Lower lobe of right lung (tissue), 2 donors: ENCODE results near the gene PLG. TPM values are rescaled to one million over a fixed set of nuclear protein-coding genes. Genes with fewer than 3 reads are reported as not detected.
"Not testable (repeated sequence)": the region's sequence is repeated elsewhere in the genome, so short reads cannot be mapped to it uniquely, and the experiment has no call there.

Experiments
- ATAC-seq, 2 donors: fragments of 200-7000 bp; cut with Tn5 transposase; one replicate each; pipeline ENCODE4 v1.9.1; 2020 to 2022; ENCODE audit warnings: mild to moderate bottlenecking in 2 of 2, moderate library complexity in 2 of 2
- DNase-seq: peaks from one replicate; pipeline ENCODE4 v3.0.0-alpha.2; 2020
- H3K27ac ChIP-seq: fragments of 200-600 bp; one replicate; pipeline ENCODE4 v1.8.0; 2022
- H3K27me3 ChIP-seq: fragments of 200-600 bp; one replicate; pipeline ENCODE4 v1.8.0; 2022; ENCODE audit warnings: low read depth
- H3K36me3 ChIP-seq: fragments of 200-600 bp; one replicate; pipeline ENCODE4 v1.8.0; 2022; ENCODE audit warnings: mild to moderate bottlenecking
- H3K4me1 ChIP-seq: fragments of 200-600 bp; one replicate; pipeline ENCODE4 v1.8.0; 2022
- H3K4me3 ChIP-seq: fragments of 200-600 bp; one replicate; pipeline ENCODE4 v1.8.0; 2022; ENCODE audit warnings: mild to moderate bottlenecking
- H3K9me3 ChIP-seq: fragments of 200-600 bp; one replicate; pipeline ENCODE4 v1.8.0; 2022
- intact Hi-C: fragments of 100-400 bp; cut with DNase I; formaldehyde crosslinking; loops from one replicate; pipeline ENCODE4 v1.11.0; 2022
- total RNA-seq: library from RNA; stranded (reverse); fragmentation: NEBNext Ultra II Directional; extraction: Animal tissue kit (Norgen Biotek cat#: 25700); gene quantifications from one replicate; pipeline ENCODE4 v1.2.1, GENCODE V29; 2021
- TF ChIP-seq, protein P1 (sequence below): fragments of 200-600 bp; IDR thresholded peaks from one replicate; pipeline ENCODE4 v1.8.0; 2022; ENCODE audit warnings: antibody characterized with exemption, mild to moderate bottlenecking
- donor health status: DM: no; HTN: yes; CAD: no; lungs with severe emphysema.

The PLG gene
- total RNA-seq, 1 donor from 2014 or later: 0.95 TPM

DNA sequence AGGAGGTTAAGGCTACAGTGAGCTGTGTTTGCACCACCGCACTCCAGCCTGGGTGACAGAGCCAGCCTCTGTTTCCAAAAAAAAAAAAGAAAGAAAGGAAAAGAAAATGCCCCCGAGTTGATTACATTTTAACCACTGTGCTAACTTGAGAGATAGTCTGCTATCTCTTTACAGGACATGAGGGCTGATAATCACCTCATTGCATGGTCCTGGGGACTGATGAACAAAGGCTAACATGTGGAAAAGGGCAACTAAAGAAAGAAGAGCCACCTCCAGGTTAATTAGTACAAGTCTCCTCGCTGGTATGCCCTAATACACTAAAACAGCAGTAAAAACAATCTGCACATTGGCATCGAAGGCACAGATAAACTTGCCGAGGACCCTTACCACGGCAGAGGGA, 4.2 kb upstream of the PLG start:
- Histone ChIP-seq H3K9me3 (no peaks in the 10 kb centered on the region), H3K36me3 (no peaks in the 10 kb centered on the region), H3K27me3 (no peaks in the 10 kb centered on the region), H3K4me3 (no peak overlapping the region), H3K4me1 (no peaks in the 10 kb centered on the region), H3K27ac (no peak overlapping the region)
- intact Hi-C loops: no loop called here
- DNase-seq (no peak), ATAC-seq (no peak)
- TF ChIP-seq, protein P1, sequence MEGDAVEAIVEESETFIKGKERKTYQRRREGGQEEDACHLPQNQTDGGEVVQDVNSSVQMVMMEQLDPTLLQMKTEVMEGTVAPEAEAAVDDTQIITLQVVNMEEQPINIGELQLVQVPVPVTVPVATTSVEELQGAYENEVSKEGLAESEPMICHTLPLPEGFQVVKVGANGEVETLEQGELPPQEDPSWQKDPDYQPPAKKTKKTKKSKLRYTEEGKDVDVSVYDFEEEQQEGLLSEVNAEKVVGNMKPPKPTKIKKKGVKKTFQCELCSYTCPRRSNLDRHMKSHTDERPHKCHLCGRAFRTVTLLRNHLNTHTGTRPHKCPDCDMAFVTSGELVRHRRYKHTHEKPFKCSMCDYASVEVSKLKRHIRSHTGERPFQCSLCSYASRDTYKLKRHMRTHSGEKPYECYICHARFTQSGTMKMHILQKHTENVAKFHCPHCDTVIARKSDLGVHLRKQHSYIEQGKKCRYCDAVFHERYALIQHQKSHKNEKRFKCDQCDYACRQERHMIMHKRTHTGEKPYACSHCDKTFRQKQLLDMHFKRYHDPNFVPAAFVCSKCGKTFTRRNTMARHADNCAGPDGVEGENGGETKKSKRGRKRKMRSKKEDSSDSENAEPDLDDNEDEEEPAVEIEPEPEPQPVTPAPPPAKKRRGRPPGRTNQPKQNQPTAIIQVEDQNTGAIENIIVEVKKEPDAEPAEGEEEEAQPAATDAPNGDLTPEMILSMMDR: no peak

DNA sequence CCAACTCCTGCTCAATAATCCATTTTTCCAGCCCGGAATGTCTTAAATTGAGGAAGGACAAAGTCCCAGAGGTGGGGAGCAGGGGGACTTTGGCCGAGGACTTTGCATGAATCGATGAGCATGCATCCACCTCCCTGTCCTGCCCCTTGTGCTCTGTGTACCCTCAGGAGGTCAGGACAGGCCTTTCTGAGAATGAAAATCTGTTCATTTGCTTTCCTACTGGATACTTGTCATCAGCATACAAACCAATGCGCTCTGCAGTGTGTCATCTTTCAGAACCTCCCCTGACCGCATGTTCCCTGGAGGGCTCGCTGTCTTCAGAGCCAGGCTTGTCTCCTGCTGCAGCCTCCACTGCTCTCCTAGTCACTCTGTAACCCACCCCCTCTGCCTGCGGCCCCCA, 2.6 kb downstream of the PLG start:
- H3K9me3 ChIP-seq, H3K27me3 ChIP-seq, ATAC-seq, intact Hi-C loops, H3K27ac ChIP-seq, H3K4me3 ChIP-seq, H3K4me1 ChIP-seq, DNase-seq, H3K36me3 ChIP-seq: not testable (repeated sequence)

DNA sequence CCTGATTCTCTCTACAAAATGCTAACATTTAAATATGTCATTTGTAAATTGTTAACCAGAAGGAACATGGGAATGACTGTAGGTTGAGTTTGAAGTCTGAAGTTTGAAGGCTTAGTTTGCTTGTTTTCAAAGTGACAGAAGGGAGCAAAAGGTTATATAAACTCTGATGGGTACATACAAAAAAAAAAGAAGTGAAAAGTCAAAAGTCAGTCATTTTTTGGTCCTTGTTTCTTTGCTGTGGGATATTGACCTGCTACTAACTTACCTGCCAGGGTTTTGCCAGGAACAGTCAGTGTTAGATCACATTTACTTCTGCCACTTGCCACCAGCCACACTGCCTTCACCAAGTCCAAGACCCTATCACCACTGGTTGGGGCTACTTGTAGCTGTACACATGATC, 6.9 kb downstream of the PLG start:
- H3K4me1 ChIP-seq, H3K9me3 ChIP-seq, H3K36me3 ChIP-seq, intact Hi-C loops, DNase-seq, H3K27ac ChIP-seq, H3K4me3 ChIP-seq, ATAC-seq, H3K27me3 ChIP-seq: not testable (repeated sequence)

DNA sequence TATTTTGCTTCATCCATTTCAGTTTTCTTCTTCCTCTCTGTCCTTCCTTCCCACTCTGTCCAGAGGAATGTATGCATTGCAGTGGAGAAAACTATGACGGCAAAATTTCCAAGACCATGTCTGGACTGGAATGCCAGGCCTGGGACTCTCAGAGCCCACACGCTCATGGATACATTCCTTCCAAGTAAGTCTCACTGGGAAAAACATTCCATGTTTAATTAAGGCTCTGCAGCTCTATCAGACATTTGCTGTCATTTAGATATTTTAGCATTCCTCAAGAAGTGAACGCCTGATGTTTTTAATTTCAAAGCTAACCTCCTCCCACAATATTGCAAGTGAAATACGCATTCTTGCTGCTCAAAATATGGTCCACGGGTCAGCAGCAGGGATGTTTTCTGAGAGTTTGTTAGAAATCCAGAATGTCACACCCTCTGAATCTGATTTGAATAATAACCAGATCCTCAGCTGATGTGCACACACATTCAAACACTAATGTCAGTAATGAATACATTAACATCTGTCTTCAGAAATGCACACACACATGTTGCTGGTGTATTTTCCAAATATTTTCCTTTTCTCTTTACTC, 12.8 kb downstream of the PLG start:
- DNase-seq (no peak), ATAC-seq (no peak)
- Histone ChIP-seq H3K4me1 (no peaks in the 10 kb centered on the region), H3K27ac (no peak overlapping the region), H3K36me3 (no peaks in the 10 kb centered on the region), H3K27me3 (no peaks in the 10 kb centered on the region), H3K9me3 (no peaks in the 10 kb centered on the region), H3K4me3 (no peak overlapping the region)
- intact Hi-C loops: no loop called here
- TF ChIP-seq, protein P1: no peak

DNA sequence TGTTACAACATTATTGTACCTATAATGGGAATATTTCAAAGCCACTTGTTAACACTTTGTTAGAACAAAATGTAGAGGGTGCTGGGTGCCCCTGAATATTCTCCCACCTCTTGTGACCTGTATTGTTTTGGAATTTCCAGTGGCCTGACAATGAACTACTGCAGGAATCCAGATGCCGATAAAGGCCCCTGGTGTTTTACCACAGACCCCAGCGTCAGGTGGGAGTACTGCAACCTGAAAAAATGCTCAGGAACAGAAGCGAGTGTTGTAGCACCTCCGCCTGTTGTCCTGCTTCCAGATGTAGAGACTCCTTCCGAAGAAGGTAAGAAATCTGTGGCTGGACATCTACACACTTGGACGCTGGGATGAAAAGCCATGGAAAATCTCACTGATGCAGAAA, 28.9 kb downstream of the PLG start:
- no peaks in the 10 kb centered on the region for H3K4me1 ChIP-seq
- no peak overlapping the region for H3K4me3 ChIP-seq
- H3K36me3 ChIP-seq: no peaks in the 10 kb centered on the region
- no peak for ATAC-seq
- no peak for DNase-seq
- no peaks in the 10 kb centered on the region for H3K9me3 ChIP-seq
- no peak overlapping the region for H3K27ac ChIP-seq
- TF ChIP-seq, protein P1: no peak
- H3K27me3 ChIP-seq: no peaks in the 10 kb centered on the region
- intact Hi-C loops: no loop called here

DNA sequence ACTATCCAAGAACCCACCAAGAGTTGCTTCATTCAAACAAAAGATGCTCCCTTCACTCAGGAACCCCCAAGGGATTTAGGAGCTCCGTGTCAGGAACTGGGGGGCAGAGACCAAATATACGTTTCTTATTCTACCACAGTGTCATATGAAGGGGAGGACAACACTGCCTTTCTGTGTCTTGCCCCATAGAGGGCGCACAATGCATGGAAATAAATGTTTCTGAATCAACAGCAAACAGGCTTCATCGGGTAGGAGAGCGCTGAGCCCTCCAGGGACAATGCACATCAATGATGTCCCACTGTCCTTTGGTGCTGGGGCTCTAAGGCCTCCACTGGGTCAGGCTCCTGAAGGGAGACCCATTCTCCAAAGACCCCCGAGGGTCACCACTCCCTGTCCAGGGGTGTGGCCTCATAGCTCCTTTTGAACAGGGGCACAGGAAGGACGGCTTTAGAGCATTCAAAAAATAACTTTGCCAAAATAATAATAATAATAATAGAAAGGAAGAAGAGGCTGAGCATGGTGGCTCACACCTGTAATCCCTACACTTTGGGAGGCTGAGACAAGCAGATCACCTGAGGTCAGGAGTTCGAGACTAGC, 31.1 kb downstream of the PLG start:
- intact Hi-C loops: no loop called here

More for the DNA sequence above, 31.1 kb downstream of the PLG start:
- no peaks in the 10 kb centered on the region for H3K36me3 ChIP-seq
- H3K27ac ChIP-seq: no peak overlapping the region
- TF ChIP-seq, protein P1: peak; percentile 63
- DNase-seq: no peak
- H3K4me3 ChIP-seq: no peak overlapping the region
- no peaks in the 10 kb centered on the region for H3K4me1 ChIP-seq
- peak; percentile 71 to 74 for ATAC-seq
- no peaks in the 10 kb centered on the region for H3K27me3 ChIP-seq
- H3K9me3 ChIP-seq: no peaks in the 10 kb centered on the region
